Measurements from ENCODE around the gene FAF2. TPM values are rescaled to one million over a fixed set of nuclear protein-coding genes. Genes with fewer than 3 reads are reported as not detected.

FAF2 gene
- total RNA-seq, 1 experiment from 2014 or later = 44.4 TPM

GRCh38 chr5:176531902-176532493 is 83.8 kb downstream of the FAF2 start:
- WGBS (ENCODE audit: extremely low coverage, insufficient read length, low lambda C conversion rate) = no CpG with 5 or more reads among the region's 28 CpGs
- H3K27ac ChIP-seq (ENCODE audit: insufficient read length, low read depth, low read length) = no peak overlapping the region
- no peak overlapping the region for H4K91ac ChIP-seq (ENCODE audit: insufficient read length, low read depth, low read length)
- no peak for DNase-seq
- Mint-ChIP-seq H3K36me3 (ENCODE audit: insufficient read depth in 1 of 3, low read depth in 3 of 3) (peaks cover 30 to 71% (median 71%) of the 10 kb centered on the region in 3 experiments), H3K27me3 (ENCODE audit: low read depth) (no peaks in the 10 kb centered on the region), H3K27ac (no peak overlapping the region), H3K4me3 (no peak overlapping the region), H3K9me3 (no peaks in the 10 kb centered on the region), H3K4me1 (peaks cover 25 to 27% of the 10 kb centered on the region in 2 experiments)
- H3K18ac ChIP-seq (ENCODE audit: insufficient read length, low read depth, low read length) = no peak overlapping the region
- no peak overlapping the region; the same call in 1 of the 2 replicates for H2BK15ac ChIP-seq (ENCODE audit: low read depth, low read length)
- no peak overlapping the region for H2BK12ac ChIP-seq (ENCODE audit: insufficient read length, low read depth, low read length)
- H4K5ac ChIP-seq (ENCODE audit: insufficient read length, low read depth, low read length) = no peak overlapping the region
- no peak overlapping the region for H4K8ac ChIP-seq (replicated peaks; ENCODE audit: insufficient read length, low read depth, low read length)
- H3K23ac ChIP-seq (ENCODE audit: insufficient read length, low read depth, low read length) = no peak overlapping the region
- H3K27me3 ChIP-seq (ENCODE audit: insufficient read depth, low read length) = no peaks in the 10 kb centered on the region
- no peak overlapping the region for H3K4ac ChIP-seq (ENCODE audit: low read depth, low read length)
- no peak overlapping the region for H3K56ac ChIP-seq (ENCODE audit: insufficient read length, low read depth, low read length)
- no peak overlapping the region for H2AFZ ChIP-seq (ENCODE audit: low read length)
- H2BK120ac ChIP-seq (ENCODE audit: low read depth, low read length, poor library complexity, severe bottlenecking) = no peak overlapping the region
- no peaks in the 10 kb centered on the region for H4K20me1 ChIP-seq (ENCODE audit: control insufficient read depth, insufficient read depth, insufficient read length)
- H3K9me3 ChIP-seq (ENCODE audit: control insufficient read depth, low read depth, low read length) = no peaks in the 10 kb centered on the region
- H2AK5ac ChIP-seq (ENCODE audit: insufficient read length, low read length) = no peak overlapping the region
- no peak overlapping the region for H3K4me2 ChIP-seq (ENCODE audit: insufficient read depth, insufficient read length, low read length)
- H3K23me2 ChIP-seq (ENCODE audit: insufficient read length, low read depth, low read length, poor library complexity, severe bottlenecking) = peaks cover 8% of the 10 kb centered on the region
- no peak overlapping the region for H2BK20ac ChIP-seq (ENCODE audit: low read depth, low read length, poor library complexity, severe bottlenecking)
- H3K79me2 ChIP-seq (ENCODE audit: insufficient read depth, low read length) = peaks cover 38% of the 10 kb centered on the region
- H3K79me1 ChIP-seq (ENCODE audit: insufficient read depth, low read depth, low read length, poor library complexity, severe bottlenecking) = peaks cover 3% of the 10 kb centered on the region
- H3K9ac ChIP-seq (ENCODE audit: extremely low read depth, insufficient read length, low read length) = no peak overlapping the region
- no peak overlapping the region for H3T11ph ChIP-seq (ENCODE audit: low read length)
- no peak overlapping the region for H2BK5ac ChIP-seq (ENCODE audit: insufficient read length, low read length)
- TF ChIP-seq, protein P1, sequence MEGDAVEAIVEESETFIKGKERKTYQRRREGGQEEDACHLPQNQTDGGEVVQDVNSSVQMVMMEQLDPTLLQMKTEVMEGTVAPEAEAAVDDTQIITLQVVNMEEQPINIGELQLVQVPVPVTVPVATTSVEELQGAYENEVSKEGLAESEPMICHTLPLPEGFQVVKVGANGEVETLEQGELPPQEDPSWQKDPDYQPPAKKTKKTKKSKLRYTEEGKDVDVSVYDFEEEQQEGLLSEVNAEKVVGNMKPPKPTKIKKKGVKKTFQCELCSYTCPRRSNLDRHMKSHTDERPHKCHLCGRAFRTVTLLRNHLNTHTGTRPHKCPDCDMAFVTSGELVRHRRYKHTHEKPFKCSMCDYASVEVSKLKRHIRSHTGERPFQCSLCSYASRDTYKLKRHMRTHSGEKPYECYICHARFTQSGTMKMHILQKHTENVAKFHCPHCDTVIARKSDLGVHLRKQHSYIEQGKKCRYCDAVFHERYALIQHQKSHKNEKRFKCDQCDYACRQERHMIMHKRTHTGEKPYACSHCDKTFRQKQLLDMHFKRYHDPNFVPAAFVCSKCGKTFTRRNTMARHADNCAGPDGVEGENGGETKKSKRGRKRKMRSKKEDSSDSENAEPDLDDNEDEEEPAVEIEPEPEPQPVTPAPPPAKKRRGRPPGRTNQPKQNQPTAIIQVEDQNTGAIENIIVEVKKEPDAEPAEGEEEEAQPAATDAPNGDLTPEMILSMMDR (conservative IDR thresholded peaks at IDR 0.05) = no peak
- H3K4me1 ChIP-seq (ENCODE audit: insufficient read depth, low read length) = no peaks in the 10 kb centered on the region; the same call in 1 of the 2 replicates
- H3K14ac ChIP-seq (ENCODE audit: insufficient read depth, low read length) = no peak overlapping the region

All from H9 (cell line).